ENCODE results near the gene PER2. TPM values are rescaled to one million over a fixed set of nuclear protein-coding genes. Genes with fewer than 3 reads are reported as not detected.

Gene PER2
- total and polyA plus RNA-seq, 10 of the 15 experiments (the other 5 are each of a cell fraction or from before 2014, with no cell fraction given): 1.5 to 15.1 (median 4.6) TPM

- no peak for TF ChIP-seq SKIL (IDR thresholded peaks at IDR 0.05; ENCODE audit: low read depth, poor library complexity, severe bottlenecking)
- TF ChIP-seq SREBF2 (IDR thresholded peaks at IDR 0.05; ENCODE audit: low read length): no peak
- no peak for TF ChIP-seq RFX5 (IDR thresholded peaks at IDR 0.05; ENCODE audit: low read depth, low read length)
- TF ChIP-seq HDAC6 (IDR thresholded peaks at IDR 0.05; ENCODE audit: unreplicated experiment): no peak
- TF ChIP-seq WRNIP1 (IDR thresholded peaks at IDR 0.05; ENCODE audit: borderline replicate concordance, low read depth, low read length): no peak
- TF ChIP-seq SMC3 (IDR thresholded peaks at IDR 0.05; ENCODE audit: borderline replicate concordance, low read length): no peak
Observed at GRCh38 chr2:238203973-238204683, 84.3 kb downstream of the PER2 start (continued).

GRCh38 chr2:238203094-238203972 is 85.1 kb downstream of the PER2 start, which contains the start of gene ILKAP:
Gene ILKAP (minus strand): TSS chr2:238203695. CDS start chr2:238203553, 142 bp downstream.
- Histone ChIP-seq H3K9me3 (replicated peaks; ENCODE audit: control insufficient read depth, insufficient read depth, low read length) (no peaks in the 10 kb centered on the region), H3K4me1 (ENCODE audit: control insufficient read depth, insufficient read depth, low read length) (peaks cover 12% of the 10 kb centered on the region), H3K27me3 (replicated peaks in 1 of 2; ENCODE audit: control insufficient read depth in 2 of 2, insufficient read depth in 2 of 2, low read length in 1 of 2) (no peaks in the 10 kb centered on the region), H3K79me2 (ENCODE audit: control insufficient read depth, insufficient read depth, low read length) (peaks cover 54% of the 10 kb centered on the region), H3K4me3 (peak within 1 kb of the TSS; percentile 79), H2AFZ (ENCODE audit: control insufficient read depth, low read depth, low read length) (peak within 1 kb of the TSS; percentile 83), H3K9ac (ENCODE audit: control insufficient read depth, insufficient read depth, low read length) (peak within 1 kb of the TSS; percentile 88), H3K36me3 (ENCODE audit: control insufficient read depth in 2 of 2, insufficient read depth in 2 of 2, low read length in 1 of 2) (no peaks in the 10 kb centered on the region), H4K20me1 (ENCODE audit: control insufficient read depth, insufficient read depth) (peaks cover 6% of the 10 kb centered on the region), H3K27ac (ENCODE audit: control insufficient read depth, insufficient read depth) (peak within 1 kb of the TSS; percentile 76), H3K4me2 (ENCODE audit: control insufficient read depth, insufficient read depth) (peak within 1 kb of the TSS; percentile 93)
- in situ Hi-C loops (cut with MboI): no loop called here
- FAIRE-seq (no peak), DNase-seq (ENCODE audit: low read depth, low spot score) (no peak), ATAC-seq (peak; percentile 95)
- ChIA-PET POLR2A (interaction anchor here (0.5 to 1.5 kb wide), 5 partner anchors 28 to 1049 kb away, joined by 3 to 5 read pairs (median 4); no protein-coding TSS in a partner anchor), RAD21 (ENCODE audit: unreplicated experiment) (interaction anchor here (0.9 to 1.5 kb wide), 3 partner anchors 60 to 234 kb away, joined by 3 to 5 read pairs (median 3); no protein-coding TSS in a partner anchor), SMC1A (ENCODE audit: uncharacterized antibody, unreplicated experiment) (interaction anchor here (0.9 to 1.6 kb wide), 4 partner anchors 8 to 375 kb away, joined by 3 to 6 read pairs (median 4); no protein-coding TSS in a partner anchor), CTCF (interaction anchor here (0.6 to 1.1 kb wide), 4 partner anchors 60 to 273 kb away, joined by 3 to 4 read pairs (median 3); no protein-coding TSS in a partner anchor)
- intact Hi-C loops (cut with micrococcal nuclease; ENCODE audit: unreplicated experiment): loop anchor here (5.0 kb wide), 1 partner anchor 39 kb away; the partner anchor contains the start of gene HES6
- BruUV-seq (replicated peaks): no TSS peak
- WGBS (ENCODE audit: insufficient coverage, insufficient replicate concordance, low lambda C conversion rate, missing lambda C conversion rate): under 1% methylated on average over 78 of the region's 126 CpGs
- TF ChIP-seq NFYB (IDR thresholded peaks at IDR 0.05; ENCODE audit: insufficient read depth, low read depth, low read length) (peak; percentile 56; the same call in 1 of the 2 replicates), SUPT20H (IDR thresholded peaks at IDR 0.05; ENCODE audit: borderline replicate concordance, control insufficient read depth, low read depth, low read length) (no peak), E4F1 (IDR thresholded peaks at IDR 0.05; ENCODE audit: borderline replicate concordance, partially characterized antibody) (no peak), MEF2A (IDR thresholded peaks at IDR 0.05; ENCODE audit: insufficient read depth, low read depth, low read length) (no peak), BCLAF1 (IDR thresholded peaks at IDR 0.05) (0 out of 2 replicates have a peak, but pooled peaks have one; percentile 35)

All from GM12878 (cell line).